ENCODE measurements around the gene RCSD1. TPM values are rescaled to one million over a fixed set of nuclear protein-coding genes. Genes with fewer than 3 reads are reported as not detected.

RCSD1 gene
- total and polyA plus RNA-seq, 2 experiments from 2014 or later: 0.77 to 0.80 TPM

DNA sequence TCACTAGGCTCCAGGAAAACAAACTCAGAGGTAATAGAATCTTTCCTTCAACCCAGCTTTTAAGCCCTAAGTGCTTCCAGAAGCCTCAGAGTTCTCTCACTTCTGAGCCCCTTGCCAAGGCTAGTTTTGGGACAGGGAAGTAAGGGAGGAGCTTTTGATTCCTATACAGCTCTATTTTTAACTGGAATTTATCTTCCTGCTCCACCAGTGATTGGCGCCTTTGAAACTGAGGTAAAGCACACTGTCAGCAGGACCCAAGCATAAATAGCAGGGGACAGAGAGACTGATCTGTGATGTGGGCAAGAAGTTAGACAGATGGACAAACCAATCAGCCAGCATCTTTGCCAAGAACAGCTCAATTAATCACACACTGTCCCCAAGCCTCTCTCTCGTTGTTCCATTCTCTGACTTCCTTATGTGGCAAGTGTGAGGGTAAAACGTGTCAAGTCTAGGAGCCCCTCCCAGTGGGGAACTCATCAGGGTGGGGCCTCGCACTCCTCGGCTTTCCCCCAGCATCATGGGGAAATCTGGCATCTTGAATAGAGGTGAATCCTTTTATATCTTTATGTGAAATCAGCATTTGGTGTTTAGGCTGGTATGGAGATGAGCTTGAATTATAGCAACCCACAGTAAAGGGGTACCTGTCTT, 51.5 kb downstream of the RCSD1 start:
- Histone ChIP-seq H3K36me3 (replicated peaks; ENCODE audit: insufficient read depth, low read depth) (no peaks in the 10 kb centered on the region), H3K27ac (no peak overlapping the region), H2AFZ (no peak overlapping the region), H3K27me3 (no peaks in the 10 kb centered on the region), H3K79me2 (no peaks in the 10 kb centered on the region), H3K9me2 (replicated peaks; ENCODE audit: insufficient read depth) (no peaks in the 10 kb centered on the region), H4K20me1 (ENCODE audit: insufficient read depth, poor library complexity, severe bottlenecking) (no peaks in the 10 kb centered on the region), H3K4me1 (ENCODE audit: insufficient read depth) (no peaks in the 10 kb centered on the region), H3K9me3 (ENCODE audit: low read depth) (no peaks in the 10 kb centered on the region), H3K4me2 (no peak overlapping the region), H3K4me3 (no peak overlapping the region)
- DNase-seq (ENCODE audit: low spot score): no peak
- 66% methylated on average over 5 of the region's 5 CpGs for WGBS (ENCODE audit: low lambda C conversion rate, missing lambda C conversion rate)
- TF ChIP-seq EZH2phosphoT487 (IDR thresholded peaks at IDR 0.05; ENCODE audit: low read depth, severe bottlenecking, unreplicated experiment) (no peak), EZH2 (IDR thresholded peaks at IDR 0.05; ENCODE audit: borderline replicate concordance) (no peak)
- TF ChIP-seq, protein P1, sequence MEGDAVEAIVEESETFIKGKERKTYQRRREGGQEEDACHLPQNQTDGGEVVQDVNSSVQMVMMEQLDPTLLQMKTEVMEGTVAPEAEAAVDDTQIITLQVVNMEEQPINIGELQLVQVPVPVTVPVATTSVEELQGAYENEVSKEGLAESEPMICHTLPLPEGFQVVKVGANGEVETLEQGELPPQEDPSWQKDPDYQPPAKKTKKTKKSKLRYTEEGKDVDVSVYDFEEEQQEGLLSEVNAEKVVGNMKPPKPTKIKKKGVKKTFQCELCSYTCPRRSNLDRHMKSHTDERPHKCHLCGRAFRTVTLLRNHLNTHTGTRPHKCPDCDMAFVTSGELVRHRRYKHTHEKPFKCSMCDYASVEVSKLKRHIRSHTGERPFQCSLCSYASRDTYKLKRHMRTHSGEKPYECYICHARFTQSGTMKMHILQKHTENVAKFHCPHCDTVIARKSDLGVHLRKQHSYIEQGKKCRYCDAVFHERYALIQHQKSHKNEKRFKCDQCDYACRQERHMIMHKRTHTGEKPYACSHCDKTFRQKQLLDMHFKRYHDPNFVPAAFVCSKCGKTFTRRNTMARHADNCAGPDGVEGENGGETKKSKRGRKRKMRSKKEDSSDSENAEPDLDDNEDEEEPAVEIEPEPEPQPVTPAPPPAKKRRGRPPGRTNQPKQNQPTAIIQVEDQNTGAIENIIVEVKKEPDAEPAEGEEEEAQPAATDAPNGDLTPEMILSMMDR (IDR thresholded peaks at IDR 0.05; ENCODE audit: poor library complexity): no peak

DNA sequence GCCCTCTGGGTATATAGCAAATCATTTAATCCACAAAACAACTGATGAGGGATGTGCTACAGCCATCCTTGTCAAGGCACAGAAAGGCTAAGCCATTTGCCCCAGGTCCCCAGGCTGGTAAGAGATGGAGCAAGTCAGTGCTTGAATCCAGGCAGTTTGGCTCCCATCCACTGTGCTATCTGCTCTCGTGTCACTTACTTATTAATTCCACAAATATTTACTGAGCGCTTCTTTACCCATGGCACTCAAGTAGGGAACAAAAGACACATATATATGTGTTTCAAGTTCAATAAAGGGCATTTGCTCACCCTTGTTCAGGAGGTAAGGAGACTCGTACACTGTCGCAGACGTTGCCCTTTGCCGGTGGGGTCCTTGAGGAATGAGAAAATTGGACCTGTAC, 53.2 kb downstream of the RCSD1 start:
- 65% methylated on average over 6 of the region's 6 CpGs for WGBS (ENCODE audit: low lambda C conversion rate, missing lambda C conversion rate)
- H3K27ac ChIP-seq: no peak overlapping the region
- H3K4me2 ChIP-seq: no peak overlapping the region

DNA sequence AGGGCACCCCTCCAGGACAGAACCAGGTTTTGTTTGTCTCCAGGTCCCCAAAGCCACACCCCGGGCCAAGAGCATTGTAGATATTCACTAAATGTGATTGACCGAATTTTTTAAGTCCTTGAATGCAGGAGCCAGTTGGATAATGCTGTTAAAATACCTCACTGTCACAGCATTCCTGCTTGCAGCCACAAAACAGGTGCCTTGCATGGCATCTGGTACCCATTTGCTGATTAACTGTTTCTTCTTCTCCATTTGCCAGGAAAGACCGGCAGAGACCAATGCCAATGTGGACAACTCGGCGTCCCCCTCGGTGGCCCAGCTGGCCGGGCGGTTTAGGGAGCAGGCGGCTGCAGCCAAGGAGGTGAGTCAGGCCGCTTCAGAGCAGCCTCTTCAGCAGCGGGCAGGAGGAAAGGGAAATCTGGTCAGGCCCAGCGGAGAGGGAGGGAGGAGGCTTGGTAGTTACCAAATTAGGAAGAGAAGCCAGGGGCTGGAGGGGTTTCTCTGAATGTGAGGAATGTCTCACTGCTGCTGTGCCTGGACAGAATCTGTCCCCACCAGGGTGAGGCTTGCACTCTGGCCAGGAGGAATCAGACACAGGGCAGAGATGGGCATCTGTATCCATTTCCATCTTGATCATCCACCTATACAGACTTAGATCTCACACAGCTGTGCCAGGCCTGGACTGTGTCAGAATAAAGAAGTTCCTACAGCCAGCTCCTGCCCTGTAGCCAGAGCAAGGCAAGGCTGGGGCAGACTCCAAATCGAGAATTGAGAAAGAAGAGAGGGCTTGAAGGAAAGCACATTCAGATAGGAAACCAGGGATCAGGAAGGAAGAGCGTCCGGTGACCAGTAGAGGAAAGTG, 53.8 kb downstream of the RCSD1 start:
- H3K9me3 ChIP-seq (ENCODE audit: low read depth): no peaks in the 10 kb centered on the region
- H2AFZ ChIP-seq: no peak overlapping the region
- H4K20me1 ChIP-seq (ENCODE audit: insufficient read depth, poor library complexity, severe bottlenecking): no peaks in the 10 kb centered on the region
- no peaks in the 10 kb centered on the region for H3K4me1 ChIP-seq (ENCODE audit: insufficient read depth)
- H3K4me2 ChIP-seq: no peak overlapping the region
- no peaks in the 10 kb centered on the region for H3K9me2 ChIP-seq (replicated peaks; ENCODE audit: insufficient read depth)
- 52% methylated on average over 15 of the region's 15 CpGs for WGBS (ENCODE audit: low lambda C conversion rate, missing lambda C conversion rate)
- H3K79me2 ChIP-seq: no peaks in the 10 kb centered on the region
- H3K27me3 ChIP-seq: no peaks in the 10 kb centered on the region
- H3K27ac ChIP-seq: no peak overlapping the region
- H3K36me3 ChIP-seq (replicated peaks; ENCODE audit: insufficient read depth, low read depth): no peaks in the 10 kb centered on the region
- no peak overlapping the region for H3K4me3 ChIP-seq
- TF ChIP-seq EZH2phosphoT487 (IDR thresholded peaks at IDR 0.05; ENCODE audit: low read depth, severe bottlenecking, unreplicated experiment) (no peak), EZH2 (IDR thresholded peaks at IDR 0.05; ENCODE audit: borderline replicate concordance) (no peak)
- TF ChIP-seq, protein P1 (IDR thresholded peaks at IDR 0.05; ENCODE audit: poor library complexity): no peak
- DNase-seq (ENCODE audit: low spot score): peak; percentile 20

More for the DNA sequence above, 53.2 kb downstream of the RCSD1 start:
- H4K20me1 ChIP-seq (ENCODE audit: insufficient read depth, poor library complexity, severe bottlenecking): no peaks in the 10 kb centered on the region
- TF ChIP-seq, protein P1 (IDR thresholded peaks at IDR 0.05; ENCODE audit: poor library complexity): no peak
- TF ChIP-seq EZH2phosphoT487 (IDR thresholded peaks at IDR 0.05; ENCODE audit: low read depth, severe bottlenecking, unreplicated experiment) (no peak), EZH2 (IDR thresholded peaks at IDR 0.05; ENCODE audit: borderline replicate concordance) (no peak)
- DNase-seq (ENCODE audit: low spot score): no peak
- no peaks in the 10 kb centered on the region for H3K27me3 ChIP-seq
- no peaks in the 10 kb centered on the region for H3K36me3 ChIP-seq (replicated peaks; ENCODE audit: insufficient read depth, low read depth)
- H2AFZ ChIP-seq: no peak overlapping the region
- H3K9me2 ChIP-seq (replicated peaks; ENCODE audit: insufficient read depth): no peaks in the 10 kb centered on the region
- no peaks in the 10 kb centered on the region for H3K79me2 ChIP-seq
- no peaks in the 10 kb centered on the region for H3K4me1 ChIP-seq (ENCODE audit: insufficient read depth)
- H3K4me3 ChIP-seq: no peak overlapping the region
- no peaks in the 10 kb centered on the region for H3K9me3 ChIP-seq (ENCODE audit: low read depth)

Measured in hepatocyte (in vitro differentiated cells).